K562 (cell line): ENCODE results near the gene TBXAS1. TPM values are rescaled to one million over a fixed set of nuclear protein-coding genes. Genes with fewer than 3 reads are reported as not detected.

Source experiments
- CREB1 ChIP-seq, 2 experiments: sonication (generic) in 1 of 2; formaldehyde crosslinking in 1 of 2; IDR thresholded peaks; 2 replicates each; pipeline versions ENCODE4 v1.6.1 to v1.8.0; 2012 to 2022; ENCODE audit warnings: inconsistent platforms in 1 of 2, mild to moderate bottlenecking in 1 of 2, missing genetic modification reagents in 1 of 2, moderate library complexity in 1 of 2
- HDAC2 ChIP-seq: fragments of 450-650 bp; IDR thresholded peaks from 2 replicates; pipeline ENCODE4 v1.6.1; 2016; ENCODE audit warnings: mild to moderate bottlenecking
- PHF8 ChIP-seq: fragments of 200-600 bp; sonication (generic); IDR thresholded peaks from 2 replicates; pipeline ENCODE4 v1.6.1; 2012; ENCODE audit warnings: mixed run types, mild to moderate bottlenecking, inconsistent platforms, low read length, moderate library complexity, borderline replicate concordance
- PHTF2 ChIP-seq: fragments of 250-450 bp; sonication (Bioruptor Pico); IDR thresholded peaks from 2 replicates; pipeline ENCODE4 v1.5.0; 2021; ENCODE audit warnings: mild to moderate bottlenecking
- POLR2AphosphoS2 ChIP-seq: IDR thresholded peaks from 2 replicates; pipeline ENCODE4 v1.6.1; 2012; ENCODE audit warnings: low read length, improper control_type of control experiment
- POLR2B ChIP-seq: fragments of 450-650 bp; IDR thresholded peaks from 2 replicates; pipeline ENCODE4 v1.6.1; 2018; ENCODE audit warnings: low read depth; ENCODE audit not compliant: partially characterized antibody
- RBM22 ChIP-seq: fragments of 200-400 bp; formaldehyde crosslinking; IDR thresholded peaks from 2 replicates; pipeline ENCODE4 v1.6.1; 2018; ENCODE audit warnings: low read length, low read depth; ENCODE audit not compliant: poor library complexity, severe bottlenecking
- TRIM24 ChIP-seq, 2 experiments: fragments of 450-650 bp; IDR thresholded peaks; 2 replicates each; pipeline ENCODE4 v1.6.1; 2016
- ZBTB17 ChIP-seq: fragments of 450-650 bp; formaldehyde crosslinking; IDR thresholded peaks from 2 replicates; pipeline ENCODE4 v1.4.0; 2020; ENCODE audit warnings: mild to moderate bottlenecking
- ZKSCAN8 ChIP-seq: fragments of 200-800 bp; sonication (Bioruptor generic); IDR thresholded peaks from 2 replicates; pipeline ENCODE4 v1.6.1; 2016; ENCODE audit warnings: missing genetic modification characterization, missing compliant biosample characterization
- ZNF174 ChIP-seq: fragments of 250-450 bp; sonication (Bioruptor Pico); IDR thresholded peaks from 2 replicates; pipeline ENCODE4 v1.4.0; 2020; ENCODE audit warnings: mild to moderate bottlenecking
- ZNF316 ChIP-seq: fragments of 450-650 bp; IDR thresholded peaks from 2 replicates; pipeline ENCODE4 v1.6.1; 2016
- ZNF551 ChIP-seq: fragments of 250-450 bp; sonication (Bioruptor Pico); IDR thresholded peaks from 2 replicates; pipeline ENCODE4 v1.5.0; 2021; ENCODE audit warnings: mild to moderate bottlenecking, moderate library complexity
- polyA plus RNA-seq, 8 experiments: library from polyadenylated mRNA; depleted of rRNA in 4 of 8; stranded (reverse) in 5 of 8; unstranded in 3 of 8; fragments of >200 nt; fragmentation: Nextera tagmentation in 2 of 8; fragmentation: Illumina TruSeq in 1 of 8; extraction: Ambion mirVana in 2 of 8; extraction: Trizol in 1 of 8; gene quantifications; 2 replicates each; pipeline versions ENCODE4 v1.2.1 to v1.2.3, GENCODE V29; 2011 to 2014; ENCODE audit warnings: inconsistent platforms in 1 of 8, missing spikeins in 1 of 8
- total RNA-seq, 7 experiments: library from RNA; depleted of rRNA in 6 of 7; stranded (reverse); fragments of >200 nt in 6 of 7; fragmentation: Illumina TruSeq in 2 of 7; extraction: Trizol in 2 of 7; gene quantifications; 2 replicates each; pipeline versions ENCODE4 v1.2.1 to v1.2.3, GENCODE V29; 2011 to 2021; ENCODE audit warnings: low replicate concordance in 1 of 7
- TF ChIP-seq, protein P1 (sequence below): sonication (generic); formaldehyde crosslinking; IDR thresholded peaks from 2 replicates; pipeline ENCODE4 v1.8.0; 2022; ENCODE audit warnings: mild to moderate bottlenecking, missing genetic modification reagents, borderline replicate concordance
- TF ChIP-seq, protein P2 (sequence below): fragments of 250-450 bp; sonication (Bioruptor Pico); IDR thresholded peaks from 2 replicates; pipeline ENCODE4 v1.5.0; 2022; ENCODE audit warnings: mild to moderate bottlenecking
- TF ChIP-seq, protein P3 (sequence below): sonication (generic); formaldehyde crosslinking; IDR thresholded peaks from 2 replicates; pipeline ENCODE4 v1.4.0; 2020; ENCODE audit warnings: mild to moderate bottlenecking, missing genetic modification reagents
- TF ChIP-seq, protein P4 (sequence below), 3 experiments: fragments of 200-800 bp in 1 of 3; fragments of 250-450 bp in 1 of 3; fragments of 450-650 bp in 1 of 3; sonication (Bioruptor Pico) in 1 of 3; sonication (Bioruptor generic) in 1 of 3; formaldehyde crosslinking in 1 of 3; IDR thresholded peaks; 2 replicates each; pipeline versions ENCODE4 v1.6.1 to v1.8.0; 2016 to 2022; ENCODE audit warnings: mild to moderate bottlenecking in 2 of 3, missing genetic modification characterization in 2 of 3, missing compliant biosample characterization in 1 of 3, moderate library complexity in 1 of 3

The TBXAS1 gene
- total and polyA plus RNA-seq, 9 of the 15 experiments (the other 6 are each of a cell fraction or from before 2014, with no cell fraction given), result 1.1 to 8.3 (median 1.9) TPM

DNA sequence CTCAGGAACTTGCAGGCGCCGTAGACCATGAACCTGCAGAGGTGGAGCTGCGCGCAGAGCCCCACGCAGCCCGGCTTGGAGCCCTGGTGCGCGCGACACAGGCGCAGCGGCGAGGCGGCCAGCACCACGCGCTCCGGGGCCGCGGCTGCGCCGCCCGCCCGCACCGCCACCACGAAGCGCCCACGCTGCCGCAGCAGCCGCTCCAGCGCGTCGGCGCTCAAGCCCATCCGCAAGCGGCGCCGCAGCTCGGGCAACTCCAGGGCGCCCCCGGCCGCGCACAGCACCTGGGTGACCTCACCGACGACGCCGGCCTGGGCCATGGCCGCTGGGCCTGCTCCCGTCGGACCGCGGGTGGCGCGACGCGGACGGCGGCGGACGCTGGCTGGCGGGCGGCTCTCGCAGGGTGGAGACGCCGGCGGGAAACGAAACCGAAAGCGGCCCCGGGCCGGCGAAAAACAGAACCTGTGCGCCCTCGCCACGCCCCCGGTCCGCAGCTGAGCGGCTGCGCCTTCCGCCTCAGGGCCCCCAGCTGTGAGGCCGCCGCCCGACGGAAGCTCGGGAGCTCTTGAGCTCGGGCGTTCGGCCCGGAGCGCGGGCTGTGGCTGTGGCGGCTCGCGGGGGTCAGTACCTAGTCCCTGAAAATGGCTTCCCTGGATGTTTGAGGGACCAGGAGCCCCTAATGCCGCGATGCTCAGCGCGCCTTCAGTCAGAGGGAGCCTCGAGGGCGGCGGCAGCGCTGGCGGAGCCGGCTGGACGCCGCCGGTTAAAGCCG lies 233.7 kb downstream of the TBXAS1 start, which contains the start of gene PARP12 (continued):
- TF ChIP-seq CREB1 (IDR thresholded peaks at IDR 0.05) (peak; percentile 55; the same call in 1 of the 2 replicates), CREB1 (CRISPR knock-in tag; IDR thresholded peaks at IDR 0.05) (no peak; the same call in none of the 2 replicates), PHTF2 (CRISPR knock-in tag) (no peak), RBM22 (peak; percentile 56), ZNF551 (CRISPR knock-in tag) (no peak), ZBTB17 (0 out of 2 replicates have a peak, but pooled peaks have one; percentile 42), ZKSCAN8 (CRISPR knock-in tag) (no peak), PHF8 (peak; percentile 95; the same call in 1 of the 2 replicates), HDAC2 (0 out of 2 replicates have a peak, but pooled peaks have one; percentile 36), POLR2B (peak; percentile 47), TRIM24 (IDR thresholded peaks at IDR 0.05) (peak; percentile 42 to 90; a peak in 3 of 4 replicates), ZNF174 (CRISPR knock-in tag) (no peak), ZNF316 (no peak), POLR2AphosphoS2 (no peak)
- TF ChIP-seq, protein P1, sequence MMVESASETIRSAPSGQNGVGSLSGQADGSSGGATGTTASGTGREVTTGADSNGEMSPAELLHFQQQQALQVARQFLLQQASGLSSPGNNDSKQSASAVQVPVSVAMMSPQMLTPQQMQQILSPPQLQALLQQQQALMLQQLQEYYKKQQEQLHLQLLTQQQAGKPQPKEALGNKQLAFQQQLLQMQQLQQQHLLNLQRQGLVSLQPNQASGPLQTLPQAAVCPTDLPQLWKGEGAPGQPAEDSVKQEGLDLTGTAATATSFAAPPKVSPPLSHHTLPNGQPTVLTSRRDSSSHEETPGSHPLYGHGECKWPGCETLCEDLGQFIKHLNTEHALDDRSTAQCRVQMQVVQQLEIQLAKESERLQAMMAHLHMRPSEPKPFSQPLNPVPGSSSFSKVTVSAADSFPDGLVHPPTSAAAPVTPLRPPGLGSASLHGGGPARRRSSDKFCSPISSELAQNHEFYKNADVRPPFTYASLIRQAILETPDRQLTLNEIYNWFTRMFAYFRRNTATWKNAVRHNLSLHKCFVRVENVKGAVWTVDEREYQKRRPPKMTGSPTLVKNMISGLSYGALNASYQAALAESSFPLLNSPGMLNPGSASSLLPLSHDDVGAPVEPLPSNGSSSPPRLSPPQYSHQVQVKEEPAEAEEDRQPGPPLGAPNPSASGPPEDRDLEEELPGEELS (CRISPR knock-in tag), result peak; percentile 78; the same call in 1 of the 2 replicates
- TF ChIP-seq, protein P2, sequence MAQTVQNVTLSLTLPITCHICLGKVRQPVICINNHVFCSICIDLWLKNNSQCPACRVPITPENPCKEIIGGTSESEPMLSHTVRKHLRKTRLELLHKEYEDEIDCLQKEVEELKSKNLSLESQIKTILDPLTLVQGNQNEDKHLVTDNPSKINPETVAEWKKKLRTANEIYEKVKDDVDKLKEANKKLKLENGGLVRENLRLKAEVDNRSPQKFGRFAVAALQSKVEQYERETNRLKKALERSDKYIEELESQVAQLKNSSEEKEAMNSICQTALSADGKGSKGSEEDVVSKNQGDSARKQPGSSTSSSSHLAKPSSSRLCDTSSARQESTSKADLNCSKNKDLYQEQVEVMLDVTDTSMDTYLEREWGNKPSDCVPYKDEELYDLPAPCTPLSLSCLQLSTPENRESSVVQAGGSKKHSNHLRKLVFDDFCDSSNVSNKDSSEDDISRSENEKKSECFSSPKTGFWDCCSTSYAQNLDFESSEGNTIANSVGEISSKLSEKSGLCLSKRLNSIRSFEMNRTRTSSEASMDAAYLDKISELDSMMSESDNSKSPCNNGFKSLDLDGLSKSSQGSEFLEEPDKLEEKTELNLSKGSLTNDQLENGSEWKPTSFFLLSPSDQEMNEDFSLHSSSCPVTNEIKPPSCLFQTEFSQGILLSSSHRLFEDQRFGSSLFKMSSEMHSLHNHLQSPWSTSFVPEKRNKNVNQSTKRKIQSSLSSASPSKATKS (CRISPR knock-in tag), result no peak
- TF ChIP-seq, protein P3, sequence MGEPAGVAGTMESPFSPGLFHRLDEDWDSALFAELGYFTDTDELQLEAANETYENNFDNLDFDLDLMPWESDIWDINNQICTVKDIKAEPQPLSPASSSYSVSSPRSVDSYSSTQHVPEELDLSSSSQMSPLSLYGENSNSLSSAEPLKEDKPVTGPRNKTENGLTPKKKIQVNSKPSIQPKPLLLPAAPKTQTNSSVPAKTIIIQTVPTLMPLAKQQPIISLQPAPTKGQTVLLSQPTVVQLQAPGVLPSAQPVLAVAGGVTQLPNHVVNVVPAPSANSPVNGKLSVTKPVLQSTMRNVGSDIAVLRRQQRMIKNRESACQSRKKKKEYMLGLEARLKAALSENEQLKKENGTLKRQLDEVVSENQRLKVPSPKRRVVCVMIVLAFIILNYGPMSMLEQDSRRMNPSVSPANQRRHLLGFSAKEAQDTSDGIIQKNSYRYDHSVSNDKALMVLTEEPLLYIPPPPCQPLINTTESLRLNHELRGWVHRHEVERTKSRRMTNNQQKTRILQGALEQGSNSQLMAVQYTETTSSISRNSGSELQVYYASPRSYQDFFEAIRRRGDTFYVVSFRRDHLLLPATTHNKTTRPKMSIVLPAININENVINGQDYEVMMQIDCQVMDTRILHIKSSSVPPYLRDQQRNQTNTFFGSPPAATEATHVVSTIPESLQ, result no peak
- TF ChIP-seq, protein P4, sequence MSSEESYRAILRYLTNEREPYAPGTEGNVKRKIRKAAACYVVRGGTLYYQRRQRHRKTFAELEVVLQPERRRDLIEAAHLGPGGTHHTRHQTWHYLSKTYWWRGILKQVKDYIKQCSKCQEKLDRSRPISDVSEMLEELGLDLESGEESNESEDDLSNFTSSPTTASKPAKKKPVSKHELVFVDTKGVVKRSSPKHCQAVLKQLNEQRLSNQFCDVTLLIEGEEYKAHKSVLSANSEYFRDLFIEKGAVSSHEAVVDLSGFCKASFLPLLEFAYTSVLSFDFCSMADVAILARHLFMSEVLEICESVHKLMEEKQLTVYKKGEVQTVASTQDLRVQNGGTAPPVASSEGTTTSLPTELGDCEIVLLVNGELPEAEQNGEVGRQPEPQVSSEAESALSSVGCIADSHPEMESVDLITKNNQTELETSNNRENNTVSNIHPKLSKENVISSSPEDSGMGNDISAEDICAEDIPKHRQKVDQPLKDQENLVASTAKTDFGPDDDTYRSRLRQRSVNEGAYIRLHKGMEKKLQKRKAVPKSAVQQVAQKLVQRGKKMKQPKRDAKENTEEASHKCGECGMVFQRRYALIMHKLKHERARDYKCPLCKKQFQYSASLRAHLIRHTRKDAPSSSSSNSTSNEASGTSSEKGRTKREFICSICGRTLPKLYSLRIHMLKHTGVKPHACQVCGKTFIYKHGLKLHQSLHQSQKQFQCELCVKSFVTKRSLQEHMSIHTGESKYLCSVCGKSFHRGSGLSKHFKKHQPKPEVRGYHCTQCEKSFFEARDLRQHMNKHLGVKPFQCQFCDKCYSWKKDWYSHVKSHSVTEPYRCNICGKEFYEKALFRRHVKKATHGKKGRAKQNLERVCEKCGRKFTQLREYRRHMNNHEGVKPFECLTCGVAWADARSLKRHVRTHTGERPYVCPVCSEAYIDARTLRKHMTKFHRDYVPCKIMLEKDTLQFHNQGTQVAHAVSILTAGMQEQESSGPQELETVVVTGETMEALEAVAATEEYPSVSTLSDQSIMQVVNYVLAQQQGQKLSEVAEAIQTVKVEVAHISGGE (CRISPR knock-in tag; IDR thresholded peaks at IDR 0.05), result peak in 1 of 3 experiments; percentile 68; a peak in 2 of 6 replicates
